NAMALWA (cell line): Measurements from ENCODE around the gene TBRG4.

Source experiments
- DNase-seq: peaks from one replicate; pipeline ENCODE4 v3.0.0-alpha.2; 2015; ENCODE audit warnings: low spot score

TBRG4 gene

GRCh38 chr7:45143616-45144015 is 32.1 kb upstream of the TBRG4 start:
- no peak for DNase-seq

GRCh38 chr7:45140827-45141226 is 29.3 kb upstream of the TBRG4 start:
- peak; percentile 64 for DNase-seq

- no peak for DNase-seq
These were observed 27.2 kb upstream of the TBRG4 start for GRCh38 chr7:45138433-45139267.

GRCh38 chr7:45136106-45137060 is 24.9 kb upstream of the TBRG4 start:
- DNase-seq, result peak; percentile 94

- DNase-seq, result no peak
These were observed 22.4 kb upstream of the TBRG4 start for GRCh38 chr7:45133877-45134276.

GRCh38 chr7:45133352-45133751 is 21.9 kb upstream of the TBRG4 start:
- no peak for DNase-seq

GRCh38 chr7:45132708-45133320 is 21.3 kb upstream of the TBRG4 start:
- DNase-seq, result no peak

GRCh38 chr7:45131891-45132290 is 20.4 kb upstream of the TBRG4 start:
- no peak for DNase-seq

- no peak for DNase-seq
These were observed 19.4 kb upstream of the TBRG4 start for GRCh38 chr7:45130910-45131309.

- no peak for DNase-seq
These were observed 18.4 kb upstream of the TBRG4 start for GRCh38 chr7:45129906-45130305.

GRCh38 chr7:45129181-45129800 is 17.8 kb upstream of the TBRG4 start:
- DNase-seq, result no peak

- no peak for DNase-seq
These were observed 15.4 kb upstream of the TBRG4 start for GRCh38 chr7:45126920-45127319.

GRCh38 chr7:45126201-45126600 is 14.7 kb upstream of the TBRG4 start:
- no peak for DNase-seq

- no peak for DNase-seq
These were observed 13.9 kb upstream of the TBRG4 start for GRCh38 chr7:45125193-45125904.

GRCh38 chr7:45123913-45124710 is 12.6 kb upstream of the TBRG4 start:
- no peak for DNase-seq

GRCh38 chr7:45122975-45123860 is 11.7 kb upstream of the TBRG4 start:
- no peak for DNase-seq

GRCh38 chr7:45119550-45119949 is 8.1 kb upstream of the TBRG4 start:
- DNase-seq, result no peak

- DNase-seq, result peak; percentile 65
These were observed 7.4 kb upstream of the TBRG4 start for GRCh38 chr7:45118889-45119331.

- no peak for DNase-seq
These were observed 6.8 kb upstream of the TBRG4 start for GRCh38 chr7:45118292-45118691.
